Testis (tissue), 2 donors: ENCODE data around the gene MED12L.

ENCODE experiments used
- CTCF ChIP-seq, 3 experiments: fragments of 450-650 bp in 2 of 3; fragments of 200-600 bp in 1 of 3; sonication (generic) in 1 of 3; IDR thresholded peaks; one replicate each; pipeline ENCODE4 v1.5.1; 2016 to 2019; ENCODE audit warnings: antibody characterized with exemption in 3 of 3, mild to moderate bottlenecking in 2 of 3, moderate library complexity in 1 of 3
- POLR2A ChIP-seq: fragments of 450-650 bp; IDR thresholded peaks from one replicate; pipeline ENCODE4 v1.6.1; 2017; ENCODE audit warnings: antibody characterized with exemption, mild to moderate bottlenecking, moderate library complexity

- TF ChIP-seq CTCF (IDR thresholded peaks at IDR 0.05) (no peak), POLR2A (no peak)
Measured at GRCh38 chr3:151101270-151101969, 16.0 kb downstream of the MED12L start.
